HepG2 (cell line): ENCODE measurements around the gene KIF17. TPM values are rescaled to one million over a fixed set of nuclear protein-coding genes. Genes with fewer than 3 reads are reported as not detected.
A peak's percentile ranks its signal among the peaks of the same experiment; 100 is the strongest.

Source experiments
- ATAC-seq: fragments of 200-7000 bp; cut with Tn5 transposase; 3 replicates; pipeline ENCODE4 v1.9.1; 2020; ENCODE audit warnings: mild to moderate bottlenecking, moderate library complexity
- BruUV-seq: library from RNA; stranded (reverse); fragments of 400-500 nt; replicated peaks from 2 replicates; lab custom pipeline; 2021; lab: Mats Ljungman, UMichigan
- CTCF ChIA-PET: fragments of 300-600 bp; formaldehyde crosslinking; extraction: SDS; loops from one replicate; lab custom pipeline; 2021; ENCODE audit warnings: low total read pairs, inconsistent platforms, low intra/inter-chr PET ratio; lab: Yijun Ruan, JAX
- POLR2A ChIA-PET: fragments of 350-600 bp; sonication (Branson Sonifier 250); formaldehyde crosslinking; loops from one replicate; lab custom pipeline; 2020; ENCODE audit warnings: antibody characterized with exemption, inconsistent platforms; lab: Yijun Ruan, JAX
- DNase-seq: peaks from one replicate; pipeline ENCODE4 v3.0.0-alpha.2; 2015; ENCODE audit warnings: low spot score
- FAIRE-seq: peaks from 3 replicates; lab custom pipeline; 2011; peaks lifted over from hg19 to GRCh38; lab: Jason Lieb, UNC
- H2AFZ ChIP-seq: one replicate; pipeline ENCODE4 v1.6.1; 2011; ENCODE audit warnings: low read length, inconsistent platforms
- H3K27ac ChIP-seq: fragments of 300-600 bp; 3 replicates; pipeline ENCODE4 v1.8.0; 2011; ENCODE audit warnings: mixed run types, mild to moderate bottlenecking, mixed read lengths, low read length, inconsistent platforms; ENCODE audit not compliant: insufficient read depth; ENCODE audit errors: extremely low read length
- H3K27me3 ChIP-seq, 2 experiments: fragments of 200-600 bp in 1 of 2; 2 replicates in 1 of 2; 3 replicates in 1 of 2; pipeline versions ENCODE4 v1.6.0 to v1.8.0; 2011; ENCODE audit warnings: low read length in 2 of 2, mild to moderate bottlenecking in 2 of 2, moderate library complexity in 2 of 2, inconsistent platforms in 1 of 2; ENCODE audit not compliant: insufficient read depth in 2 of 2, control insufficient read depth in 1 of 2
- H3K36me3 ChIP-seq, 2 experiments: fragments of 200-600 bp in 1 of 2; replicated peaks in 1 of 2; 2 replicates in 1 of 2; 3 replicates in 1 of 2; pipeline versions ENCODE4 v1.5.1 to v1.8.0; 2011; ENCODE audit warnings: low read length in 2 of 2, inconsistent platforms in 1 of 2; ENCODE audit not compliant: insufficient read depth in 2 of 2, control insufficient read depth in 1 of 2
- H3K4me1 ChIP-seq: 2 replicates; pipeline ENCODE4 v1.5.1; 2012; ENCODE audit warnings: low read length, inconsistent platforms; ENCODE audit not compliant: insufficient read depth
- H3K4me2 ChIP-seq: 2 replicates; pipeline ENCODE4 v1.6.0; 2011; ENCODE audit warnings: low read depth, low read length, inconsistent platforms
- H3K4me3 ChIP-seq, 3 experiments: fragments of 200-600 bp in 1 of 3; sonication (generic), shearing (Covaris generic) in 1 of 3; replicated peaks in 1 of 3; 2 replicates each; pipeline ENCODE4 v1.5.1; 2011 to 2016; ENCODE audit warnings: low read length in 3 of 3, inconsistent platforms in 2 of 3, low read depth in 2 of 3, mild to moderate bottlenecking in 2 of 3, control low read depth in 1 of 3, mixed read lengths in 1 of 3; ENCODE audit not compliant: insufficient read depth in 1 of 3
- H3K79me2 ChIP-seq: one replicate; pipeline ENCODE4 v1.6.1; 2011; ENCODE audit warnings: low read length, inconsistent platforms; ENCODE audit not compliant: insufficient read depth
- H3K9ac ChIP-seq: 2 replicates; pipeline ENCODE4 v1.6.0; 2011; ENCODE audit warnings: mild to moderate bottlenecking, low read depth, low read length, inconsistent platforms; ENCODE audit not compliant: insufficient read depth
- H3K9me3 ChIP-seq: 2 replicates; pipeline ENCODE4 v1.5.1; 2012; ENCODE audit warnings: mild to moderate bottlenecking, low read length
- H4K20me1 ChIP-seq: 2 replicates; pipeline ENCODE4 v1.6.0; 2011; ENCODE audit warnings: inconsistent platforms, mild to moderate bottlenecking, low read length, moderate library complexity; ENCODE audit not compliant: insufficient read depth
- CCDC6 ChIP-seq: sonication (generic); formaldehyde crosslinking; IDR thresholded peaks from 2 replicates; pipeline ENCODE4 v1.8.1; 2022; ENCODE audit warnings: mild to moderate bottlenecking, missing genetic modification reagents, moderate library complexity
- ELF1 ChIP-seq: sonication (generic); formaldehyde crosslinking; IDR thresholded peaks from 2 replicates; pipeline ENCODE4 v1.4.0; 2020; ENCODE audit warnings: missing genetic modification reagents
- SAP130 ChIP-seq: IDR thresholded peaks from 2 replicates; pipeline ENCODE4 v1.6.1; 2016; ENCODE audit warnings: low read depth
- SP1 ChIP-seq, 2 experiments: fragments of 450-650 bp in 1 of 2; sonication (generic) in 1 of 2; formaldehyde crosslinking in 1 of 2; IDR thresholded peaks; 2 replicates each; pipeline versions ENCODE4 v1.4.0 to v1.6.1; 2016 to 2020; ENCODE audit warnings: missing genetic modification reagents in 1 of 2
- SP5 ChIP-seq: IDR thresholded peaks from 2 replicates; pipeline ENCODE4 v1.6.1; 2016; ENCODE audit warnings: low read depth, borderline replicate concordance
- TCF12 ChIP-seq, 2 experiments: fragments of 450-650 bp in 1 of 2; sonication (generic) in 1 of 2; formaldehyde crosslinking in 1 of 2; IDR thresholded peaks; 2 replicates each; pipeline versions ENCODE4 v1.6.1 to v1.8.0; 2017 to 2022; ENCODE audit warnings: antibody characterized with exemption in 1 of 2, mild to moderate bottlenecking in 1 of 2, missing genetic modification reagents in 1 of 2, moderate library complexity in 1 of 2
- ZFX ChIP-seq: sonication (generic); formaldehyde crosslinking; IDR thresholded peaks from 2 replicates; pipeline ENCODE4 v1.4.0; 2020; ENCODE audit warnings: mild to moderate bottlenecking, low read depth, missing genetic modification reagents, moderate library complexity
- ZNF563 ChIP-seq: sonication (generic); formaldehyde crosslinking; IDR thresholded peaks from 2 replicates; pipeline ENCODE4 v1.8.0; 2022; ENCODE audit warnings: mild to moderate bottlenecking, moderate library complexity, missing genetic modification reagents
- ZNF768 ChIP-seq: sonication (generic); formaldehyde crosslinking; IDR thresholded peaks from 2 replicates; pipeline ENCODE4 v1.4.0; 2020; ENCODE audit warnings: missing genetic modification reagents
- ZNF850 ChIP-seq: sonication (generic); formaldehyde crosslinking; conservative IDR thresholded peaks from 2 replicates; pipeline ENCODE4 v1.9.0; 2021; ENCODE audit warnings: mild to moderate bottlenecking, missing genetic modification reagents
- ZNF878 ChIP-seq: sonication (generic); formaldehyde crosslinking; IDR thresholded peaks from 2 replicates; pipeline ENCODE4 v1.8.1; 2023; ENCODE audit warnings: mild to moderate bottlenecking, missing genetic modification reagents, moderate library complexity
- WGBS: methylation state at CpG from one replicate; pipeline ENCODE4 v1.1.6; 2017; ENCODE audit warnings: low lambda C conversion rate; 5-methylcytosine and 5-hydroxymethylcytosine counted together
- in situ Hi-C: cut with HindIII; loops from 2 replicates; pipeline ENCODE4 v1.10.0; 2017; ENCODE audit warnings: low pct_unique_long_range_greater_than_20kb; ENCODE audit not compliant: extremely low pct_ligation_motif_present
- intact Hi-C: fragments of 100-400 bp; cut with micrococcal nuclease; formaldehyde crosslinking; loops from one replicate; pipeline ENCODE4 v1.10.0; 2022; ENCODE audit not compliant: unreplicated experiment
- polyA plus RNA-seq, 8 experiments: library from polyadenylated mRNA; depleted of rRNA in 3 of 8; stranded (reverse) in 7 of 8; unstranded in 1 of 8; fragments of >200 nt; fragmentation: Illumina TruSeq in 4 of 8; extraction: Trizol in 4 of 8; gene quantifications; 2 replicates each; pipeline versions ENCODE4 v1.2.1 to v1.2.3, GENCODE V29; 2011 to 2016; ENCODE audit warnings: low read depth in 4 of 8, missing spikeins in 1 of 8, mixed read lengths in 1 of 8; ENCODE audit not compliant: insufficient read depth in 1 of 8
- total RNA-seq, 5 experiments: library from RNA; depleted of rRNA; stranded (reverse); fragments of >200 nt; fragmentation: Illumina TruSeq; extraction: Trizol; gene quantifications; 2 replicates each; pipeline ENCODE4 v1.2.3, GENCODE V29; 2016; ENCODE audit warnings: low read depth in 1 of 5
- TF ChIP-seq, protein P1 (sequence below): sonication (generic); formaldehyde crosslinking; IDR thresholded peaks from 2 replicates; pipeline ENCODE4 v1.5.1; 2020; ENCODE audit warnings: mild to moderate bottlenecking, missing genetic modification reagents, moderate library complexity
- TF ChIP-seq, protein P2 (sequence below): IDR thresholded peaks from 2 replicates; pipeline ENCODE4 v1.6.1; 2012; ENCODE audit warnings: inconsistent platforms

Gene KIF17
- total and polyA plus RNA-seq, 2 of the 13 experiments (the other 11 are each of a cell fraction or from before 2014, with no cell fraction given) = 0.24 to 0.44 TPM

GRCh38 chr1:20716232-20716631 is 1.6 kb downstream of the KIF17 start:
- in situ Hi-C loops = no loop called here
- no peak overlapping the region for H3K27ac ChIP-seq
- FAIRE-seq (no peak), ATAC-seq (no peak), DNase-seq (no peak)
- no peaks in the 10 kb centered on the region for H3K9me3 ChIP-seq
- H3K9ac ChIP-seq = no peak overlapping the region
- CTCF ChIA-PET = no interaction called here
- H3K27me3 ChIP-seq = peaks cover 8 to 28% of the 10 kb centered on the region in 2 experiments
- H3K4me3 ChIP-seq = no peak overlapping the region; a peak in 1 of 6 replicates
- 22% methylated on average over 13 of the region's 13 CpGs for WGBS
- BruUV-seq = no TSS peak
- H3K4me1 ChIP-seq = peaks cover 30% of the 10 kb centered on the region
- TF ChIP-seq SP1 (IDR thresholded peaks at IDR 0.05) (no peak), SP1 (CRISPR knock-in tag; IDR thresholded peaks at IDR 0.05) (no peak), ZNF850 (no peak), SP5 (CRISPR knock-in tag) (0 out of 2 replicates have a peak, but pooled peaks have one; percentile 7), ZNF768 (peak; percentile 84), SAP130 (CRISPR knock-in tag) (0 out of 2 replicates have a peak, but pooled peaks have one; percentile 14), TCF12 (IDR thresholded peaks at IDR 0.05) (no peak), TCF12 (CRISPR knock-in tag; IDR thresholded peaks at IDR 0.05) (no peak)
- TF ChIP-seq, all 625 proteins: peak for 3
- no peaks in the 10 kb centered on the region for H3K79me2 ChIP-seq
- H3K36me3 ChIP-seq = no peaks in the 10 kb centered on the region
- POLR2A ChIA-PET = no interaction called here
- no peaks in the 10 kb centered on the region for H4K20me1 ChIP-seq
- peak overlapping the region; percentile 52; the same call in 1 of the 2 replicates for H3K4me2 ChIP-seq
- no peak overlapping the region for H2AFZ ChIP-seq
- intact Hi-C loops = no loop called here

DNA sequence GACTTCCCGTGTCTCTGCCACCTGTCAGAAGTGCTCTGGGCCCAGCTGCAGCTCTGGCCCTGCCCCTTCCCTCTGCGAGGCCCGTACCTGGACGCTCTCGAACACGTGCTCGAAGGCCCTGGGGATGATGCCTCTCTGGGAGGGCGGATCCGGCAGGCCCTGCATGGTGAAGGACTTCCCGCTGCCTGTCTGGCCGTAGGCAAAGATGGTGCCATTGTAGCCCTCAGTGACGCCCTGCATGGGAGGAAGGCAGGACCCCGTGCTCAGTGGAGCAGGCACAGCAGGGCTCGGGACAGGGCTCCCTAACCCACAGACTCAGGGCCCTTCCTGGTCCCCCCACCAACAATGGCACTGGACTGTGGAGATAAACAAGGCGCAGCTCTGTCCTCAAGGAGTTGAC is 2.4 kb downstream of the KIF17 start:
- H3K79me2 ChIP-seq = no peaks in the 10 kb centered on the region
- no peak overlapping the region for H2AFZ ChIP-seq
- H4K20me1 ChIP-seq = no peaks in the 10 kb centered on the region
- no peak overlapping the region for H3K27ac ChIP-seq
- no TSS peak for BruUV-seq
- TF ChIP-seq, protein P1, sequence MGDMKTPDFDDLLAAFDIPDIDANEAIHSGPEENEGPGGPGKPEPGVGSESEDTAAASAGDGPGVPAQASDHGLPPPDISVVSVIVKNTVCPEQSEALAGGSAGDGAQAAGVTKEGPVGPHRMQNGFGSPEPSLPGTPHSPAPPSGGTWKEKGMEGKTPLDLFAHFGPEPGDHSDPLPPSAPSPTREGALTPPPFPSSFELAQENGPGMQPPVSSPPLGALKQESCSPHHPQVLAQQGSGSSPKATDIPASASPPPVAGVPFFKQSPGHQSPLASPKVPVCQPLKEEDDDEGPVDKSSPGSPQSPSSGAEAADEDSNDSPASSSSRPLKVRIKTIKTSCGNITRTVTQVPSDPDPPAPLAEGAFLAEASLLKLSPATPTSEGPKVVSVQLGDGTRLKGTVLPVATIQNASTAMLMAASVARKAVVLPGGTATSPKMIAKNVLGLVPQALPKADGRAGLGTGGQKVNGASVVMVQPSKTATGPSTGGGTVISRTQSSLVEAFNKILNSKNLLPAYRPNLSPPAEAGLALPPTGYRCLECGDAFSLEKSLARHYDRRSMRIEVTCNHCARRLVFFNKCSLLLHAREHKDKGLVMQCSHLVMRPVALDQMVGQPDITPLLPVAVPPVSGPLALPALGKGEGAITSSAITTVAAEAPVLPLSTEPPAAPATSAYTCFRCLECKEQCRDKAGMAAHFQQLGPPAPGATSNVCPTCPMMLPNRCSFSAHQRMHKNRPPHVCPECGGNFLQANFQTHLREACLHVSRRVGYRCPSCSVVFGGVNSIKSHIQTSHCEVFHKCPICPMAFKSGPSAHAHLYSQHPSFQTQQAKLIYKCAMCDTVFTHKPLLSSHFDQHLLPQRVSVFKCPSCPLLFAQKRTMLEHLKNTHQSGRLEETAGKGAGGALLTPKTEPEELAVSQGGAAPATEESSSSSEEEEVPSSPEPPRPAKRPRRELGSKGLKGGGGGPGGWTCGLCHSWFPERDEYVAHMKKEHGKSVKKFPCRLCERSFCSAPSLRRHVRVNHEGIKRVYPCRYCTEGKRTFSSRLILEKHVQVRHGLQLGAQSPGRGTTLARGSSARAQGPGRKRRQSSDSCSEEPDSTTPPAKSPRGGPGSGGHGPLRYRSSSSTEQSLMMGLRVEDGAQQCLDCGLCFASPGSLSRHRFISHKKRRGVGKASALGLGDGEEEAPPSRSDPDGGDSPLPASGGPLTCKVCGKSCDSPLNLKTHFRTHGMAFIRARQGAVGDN = peak; percentile 42
- TF ChIP-seq ZNF768 (0 out of 2 replicates have a peak, but pooled peaks have one; percentile 20), ZNF563 (CRISPR knock-in tag) (no peak), ZFX (CRISPR knock-in tag) (0 out of 2 replicates have a peak, but pooled peaks have one; percentile 15), ZNF878 (CRISPR knock-in tag) (no peak), CCDC6 (no peak), ELF1 (no peak)
- TF ChIP-seq, protein P2, sequence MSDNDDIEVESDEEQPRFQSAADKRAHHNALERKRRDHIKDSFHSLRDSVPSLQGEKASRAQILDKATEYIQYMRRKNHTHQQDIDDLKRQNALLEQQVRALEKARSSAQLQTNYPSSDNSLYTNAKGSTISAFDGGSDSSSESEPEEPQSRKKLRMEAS = 0 out of 2 replicates have a peak, but pooled peaks have one; percentile 21
- peaks cover 30% of the 10 kb centered on the region for H3K4me1 ChIP-seq
- intact Hi-C loops (no loop called here), in situ Hi-C loops (no loop called here)
- POLR2A ChIA-PET = no interaction called here
- FAIRE-seq = no peak
- peaks cover 6 to 28% of the 10 kb centered on the region in 2 experiments for H3K27me3 ChIP-seq
- H3K36me3 ChIP-seq = no peaks in the 10 kb centered on the region
- H3K4me3 ChIP-seq = no peak overlapping the region
- H3K4me2 ChIP-seq = no peak overlapping the region
- WGBS = 77% methylated on average over 5 of the region's 15 CpGs
- no peak overlapping the region for H3K9ac ChIP-seq
- CTCF ChIA-PET = no interaction called here
- H3K9me3 ChIP-seq = no peaks in the 10 kb centered on the region
- DNase-seq = no peak
- no peak for ATAC-seq
